GM18519 (cell line): Measurements from ENCODE around the gene DOCK8.
"Not testable (repeated sequence)": the region's sequence is repeated elsewhere in the genome, so short reads cannot be mapped to it uniquely, and the experiment has no call there.

Source experiments
- ATAC-seq: cut with Tn5 transposase; IDR thresholded peaks from one replicate; pipeline ENCODE4 v1.9.1; 2021; ENCODE audit warnings: mild to moderate bottlenecking, moderate library complexity; ENCODE audit not compliant: unreplicated experiment, low FRiP score

DOCK8 gene

DNA sequence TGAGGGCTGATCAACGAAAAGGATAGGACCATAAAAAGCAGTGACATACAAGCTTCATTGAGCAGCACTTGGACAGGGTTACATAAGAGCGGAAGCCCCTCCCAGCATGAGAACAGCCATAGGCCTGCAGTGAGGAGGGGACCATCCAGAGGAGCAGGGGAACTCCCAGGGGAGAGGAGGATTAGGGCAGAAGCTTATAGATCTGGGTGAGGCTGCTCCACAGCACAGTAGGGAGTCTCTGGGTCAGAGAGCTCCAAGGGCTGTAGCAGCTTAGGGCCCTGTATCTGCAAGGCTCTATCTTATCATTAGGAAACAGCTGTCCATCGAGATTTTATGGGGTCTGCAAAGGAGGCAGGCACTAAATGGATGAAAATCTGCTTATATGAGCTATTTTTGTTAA lies 186.6 kb downstream of the DOCK8 start:
- ATAC-seq = no peak

DNA sequence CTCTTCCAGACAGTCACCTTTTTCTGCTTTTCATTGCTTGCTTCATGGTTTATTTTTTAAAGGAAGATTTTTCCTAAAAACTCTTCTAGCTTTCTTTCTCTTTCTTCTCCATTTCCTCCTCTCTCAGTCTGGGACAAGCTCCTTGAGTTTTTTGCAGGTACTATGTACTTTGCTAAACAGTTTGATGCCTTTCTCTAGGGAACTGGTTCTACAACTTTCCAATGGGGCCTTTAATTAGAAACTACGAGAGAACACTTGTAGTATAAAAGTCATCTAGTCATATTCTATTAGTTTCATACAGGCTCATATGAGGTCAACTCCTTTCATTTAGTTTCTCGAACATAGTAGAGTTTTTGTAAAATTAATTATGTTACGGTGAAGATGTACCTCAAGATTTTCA lies 189.6 kb downstream of the DOCK8 start:
- ATAC-seq = no peak

DNA sequence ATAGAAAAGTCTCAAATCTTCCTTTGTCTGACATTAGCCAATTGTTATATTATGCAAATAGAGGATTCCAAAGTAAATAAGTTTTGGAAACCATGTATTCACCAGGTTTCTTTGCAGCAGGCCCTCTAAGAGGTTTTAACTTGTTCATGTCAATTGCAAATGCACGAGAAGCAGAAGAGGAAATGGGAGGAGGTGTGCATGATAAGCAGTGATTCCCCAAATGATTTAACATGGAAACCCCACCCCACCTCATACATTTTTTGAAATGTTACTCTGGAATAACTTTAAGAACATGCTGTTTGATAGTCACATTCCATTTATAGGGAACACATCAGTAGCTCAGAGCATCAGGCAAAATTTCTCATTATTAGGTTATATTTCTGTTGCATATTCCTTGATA lies 190.7 kb downstream of the DOCK8 start:
- ATAC-seq = no peak

DNA sequence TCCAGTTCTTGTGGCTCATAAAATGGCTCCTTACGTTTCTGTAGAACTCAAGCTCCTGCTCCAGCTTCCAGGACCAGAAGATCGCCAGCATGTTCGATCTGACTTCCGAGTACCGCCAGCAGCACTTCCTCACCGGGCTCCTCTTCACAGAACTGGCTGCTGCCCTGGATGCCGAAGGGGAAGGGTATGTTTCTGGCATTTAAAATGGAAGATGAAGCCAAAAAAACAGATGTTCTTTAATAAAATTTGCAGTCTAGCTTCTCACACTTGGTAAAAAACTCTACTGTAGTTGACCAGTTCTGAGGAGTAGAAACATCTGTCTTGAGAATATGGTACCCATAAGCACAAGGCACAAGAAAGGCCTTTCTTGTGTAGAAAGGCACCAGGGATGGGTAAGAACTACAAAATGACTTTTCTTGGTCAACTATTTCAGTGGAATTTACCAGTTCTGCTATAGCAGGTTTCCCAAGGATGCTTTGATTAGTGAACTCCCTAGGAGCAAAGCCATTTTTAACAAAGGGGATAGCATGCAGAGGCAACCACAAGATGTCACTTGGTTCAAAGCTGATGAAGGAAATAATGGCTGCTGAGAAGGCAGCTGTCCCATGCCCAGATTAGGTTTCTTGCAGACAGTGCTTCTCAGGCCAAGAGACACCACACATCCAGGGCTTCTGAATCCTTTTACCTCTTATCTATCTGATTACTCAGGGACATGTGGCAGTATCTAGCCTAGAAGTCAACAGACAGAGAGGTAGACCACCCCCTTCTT lies 192.4 kb downstream of the DOCK8 start:
- ATAC-seq = no peak

DNA sequence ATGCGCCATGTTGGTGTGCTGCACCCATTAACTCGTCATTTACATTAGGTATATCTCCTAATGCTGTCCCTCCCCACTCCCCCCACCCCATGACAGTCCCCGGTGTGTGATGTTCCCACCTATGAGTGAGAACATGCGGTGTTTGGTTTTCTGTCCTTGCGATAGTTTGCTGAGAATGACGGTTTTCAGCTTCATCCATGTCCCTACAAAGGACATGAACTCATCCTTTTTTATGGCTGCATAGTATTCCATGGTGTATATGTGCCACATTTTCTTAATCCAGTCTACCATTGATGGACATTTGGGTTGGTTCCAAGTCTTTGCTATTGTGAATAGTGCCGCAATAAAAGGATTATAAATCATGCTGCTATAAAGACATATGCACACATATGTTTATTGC lies 195.0 kb downstream of the DOCK8 start:
- ATAC-seq = not testable (repeated sequence)

DNA sequence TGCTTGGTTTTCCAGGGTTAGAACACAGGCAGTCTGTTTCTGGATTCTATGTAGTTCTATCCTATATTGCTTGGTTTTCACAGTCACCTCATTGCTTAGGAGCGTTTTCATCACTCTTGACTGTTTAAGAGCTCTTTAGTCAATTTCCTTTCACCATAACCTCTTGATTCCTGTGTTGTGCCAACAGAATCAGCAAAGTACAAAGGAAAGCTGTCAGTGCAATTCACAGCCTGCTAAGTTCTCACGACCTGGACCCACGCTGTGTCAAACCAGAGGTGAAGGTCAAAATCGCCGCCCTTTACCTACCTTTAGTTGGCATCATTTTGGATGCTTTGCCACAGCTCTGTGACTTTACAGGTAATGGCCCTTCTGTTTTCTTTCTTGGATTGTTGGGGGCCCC lies 199.9 kb downstream of the DOCK8 start:
- ATAC-seq = no peak

DNA sequence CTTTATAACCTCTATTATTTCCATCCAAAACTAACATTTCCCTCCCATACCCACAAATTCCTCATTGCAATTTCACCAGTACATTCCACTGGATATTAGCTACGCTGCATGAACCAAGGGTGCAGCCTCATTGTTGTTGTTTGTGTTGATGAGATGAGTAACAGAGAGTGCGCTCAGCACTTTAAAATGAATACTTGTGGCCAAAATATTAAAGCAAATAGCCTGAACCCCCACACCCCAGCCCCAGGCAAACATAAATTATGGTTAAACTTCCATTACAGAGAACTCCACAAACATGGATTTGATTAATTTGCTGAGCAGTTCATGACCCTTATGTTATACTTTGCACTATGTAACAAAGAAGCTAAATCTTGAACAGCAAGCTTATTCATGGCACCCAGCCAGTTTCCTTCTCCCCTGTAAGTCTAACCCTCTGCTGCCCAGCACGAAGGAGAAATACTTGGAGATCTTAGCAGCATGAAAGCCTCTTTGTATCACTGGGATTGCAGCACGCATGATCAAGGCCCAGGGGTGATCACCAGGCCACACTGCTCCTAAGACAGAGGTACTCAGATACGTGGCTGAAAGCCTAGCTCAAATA lies 205.0 kb downstream of the DOCK8 start:
- ATAC-seq = no peak

DNA sequence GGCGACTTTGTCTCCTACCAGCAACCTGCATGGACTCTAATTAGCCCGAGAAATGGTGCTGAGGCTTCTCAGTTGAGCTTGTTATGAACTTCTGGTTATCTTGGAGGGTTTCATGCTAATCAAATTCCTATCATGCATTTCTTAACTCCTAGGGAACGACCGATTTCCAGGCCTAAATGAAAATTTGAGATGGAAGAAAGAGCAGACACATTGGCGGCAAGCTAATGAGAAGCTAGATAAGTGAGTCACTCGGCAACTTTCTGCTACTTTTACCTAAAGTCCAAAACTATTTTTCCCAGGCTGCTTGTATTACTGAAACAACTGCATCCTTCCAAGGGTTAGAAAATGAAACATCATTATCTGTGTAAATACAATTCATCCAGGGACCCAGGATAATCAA lies 207.2 kb downstream of the DOCK8 start:
- no peak for ATAC-seq

DNA sequence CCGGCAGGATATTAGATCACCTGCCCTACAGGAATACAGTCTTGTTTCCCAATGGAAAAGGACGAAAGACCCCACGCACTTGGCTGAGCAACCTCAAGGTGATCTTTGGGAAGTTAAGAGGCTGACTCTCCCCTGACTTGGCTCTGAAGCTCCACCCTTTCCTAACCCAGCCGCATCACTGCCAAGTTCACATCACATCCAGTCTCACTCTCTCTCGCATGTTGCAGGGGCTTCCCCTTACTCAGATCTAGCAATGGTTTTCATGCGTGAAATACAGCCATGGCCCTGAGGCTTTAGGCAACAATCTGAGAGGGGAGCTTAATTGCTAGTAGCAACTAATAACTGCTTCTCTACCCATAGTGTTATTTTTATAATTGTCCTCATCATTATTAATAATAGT lies 211.6 kb downstream of the DOCK8 start:
- ATAC-seq = no peak

DNA sequence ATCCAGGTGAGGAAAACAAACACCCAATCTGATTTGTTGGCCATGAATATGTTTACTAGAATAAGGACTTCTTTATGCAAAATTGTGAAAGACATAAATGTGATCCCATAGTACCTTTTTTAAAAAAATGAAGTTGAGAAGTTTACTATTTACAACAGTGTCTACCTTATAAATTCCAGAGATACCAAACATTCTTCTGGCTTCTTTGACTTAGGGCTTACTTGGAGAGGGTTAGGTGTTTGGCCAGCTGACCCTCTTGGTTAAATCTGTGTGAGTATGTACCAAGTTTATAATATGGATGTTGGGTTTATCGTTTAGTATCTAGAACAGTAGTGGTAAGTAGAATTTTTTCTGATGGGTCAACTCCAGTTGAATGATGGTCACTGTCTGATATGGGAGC lies 212.3 kb downstream of the DOCK8 start:
- no peak for ATAC-seq

DNA sequence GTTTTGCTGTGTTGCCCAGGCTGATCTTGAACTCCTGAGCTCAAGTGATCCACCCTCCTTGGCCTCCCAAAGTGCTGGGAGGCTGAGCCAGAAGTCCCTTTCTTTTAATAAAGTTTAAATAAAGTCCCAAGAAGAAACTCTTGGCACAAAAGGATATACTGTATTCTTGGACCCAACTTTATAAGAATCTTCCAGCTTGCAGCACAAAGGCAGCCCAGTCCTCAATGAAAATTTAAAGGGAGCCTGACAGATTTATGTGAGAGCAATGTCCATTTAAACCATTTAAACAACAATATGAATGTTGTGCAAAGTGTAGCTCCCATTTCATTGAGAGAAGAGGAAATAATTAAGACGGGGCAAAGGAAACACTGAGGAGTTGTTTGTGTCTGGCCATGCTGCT lies 217.0 kb downstream of the DOCK8 start:
- ATAC-seq = no peak

DNA sequence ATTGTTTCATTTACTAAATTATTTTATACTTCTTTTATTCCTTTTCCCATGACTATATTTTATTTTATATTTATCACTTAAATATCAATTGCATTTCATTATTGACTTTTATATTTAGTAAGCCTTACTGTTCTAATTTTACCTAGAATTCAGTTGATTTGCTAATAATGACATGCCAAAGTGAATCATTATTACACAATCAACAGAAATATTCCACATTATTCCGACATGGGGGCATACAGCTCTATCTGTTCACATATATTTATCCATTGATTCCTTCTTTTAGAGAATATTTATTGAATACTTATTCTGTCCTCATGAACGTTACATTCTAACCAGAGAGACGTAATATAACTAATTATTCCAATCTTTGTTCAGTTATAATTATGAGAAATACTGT lies 221.8 kb downstream of the DOCK8 start:
- ATAC-seq = no peak

DNA sequence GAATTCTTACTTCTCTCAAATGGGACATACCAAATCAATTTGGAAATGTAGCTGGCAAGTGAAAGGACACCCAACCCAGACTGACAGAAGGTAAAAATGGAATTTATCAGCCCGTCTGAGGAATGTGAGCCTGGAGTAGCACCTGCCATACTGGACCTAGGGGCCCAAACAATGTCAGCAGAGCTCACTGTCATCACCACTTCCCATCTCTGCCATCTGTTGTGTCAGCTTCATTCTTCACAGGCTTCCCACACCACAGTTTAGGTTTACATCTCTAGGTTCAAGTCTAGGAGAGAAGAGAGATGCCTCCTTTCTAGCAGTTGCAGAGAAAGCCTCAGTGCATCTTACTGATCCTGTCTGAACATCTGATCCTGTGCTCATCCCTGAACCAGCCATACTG lies 222.4 kb downstream of the DOCK8 start:
- no peak for ATAC-seq

DNA sequence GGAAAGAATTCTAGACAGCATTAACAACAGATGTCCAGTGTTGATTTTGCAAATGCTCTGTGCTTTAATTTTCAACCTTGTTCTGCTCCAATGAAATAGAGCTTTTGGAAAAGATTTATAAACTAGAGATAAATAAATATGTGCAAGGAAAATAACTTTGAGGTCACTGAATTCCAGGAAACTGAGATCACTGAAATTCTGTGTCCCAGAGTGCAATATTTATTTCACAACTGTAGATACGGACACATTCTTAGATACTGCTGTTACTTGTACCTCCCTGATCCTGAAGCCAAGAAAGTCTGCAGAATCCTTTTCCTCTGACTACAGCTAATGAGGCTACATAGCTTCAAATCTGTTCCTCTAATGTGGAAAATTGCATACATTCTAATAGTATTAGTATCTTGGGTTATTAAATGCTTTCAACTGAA lies 222.9 kb downstream of the DOCK8 start:
- ATAC-seq = no peak

DNA sequence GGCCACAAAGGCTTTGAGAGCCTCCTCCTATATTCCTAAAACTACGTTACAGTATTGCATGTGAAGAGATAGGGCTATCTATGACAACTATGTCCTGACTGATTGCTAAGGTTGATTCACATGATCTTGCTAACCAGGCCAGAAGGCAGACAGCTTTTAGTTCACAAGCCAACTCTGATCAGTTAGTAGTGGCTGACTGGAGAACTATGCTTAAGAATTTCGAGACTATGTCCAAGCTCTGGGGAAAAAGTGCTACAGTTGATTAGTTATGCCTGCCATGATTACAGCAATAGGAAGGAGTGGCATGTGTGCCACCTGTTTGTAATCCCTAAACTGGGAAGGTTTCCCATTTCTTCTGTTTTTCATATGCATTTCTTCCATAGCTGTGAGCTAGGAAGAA lies 223.4 kb downstream of the DOCK8 start:
- ATAC-seq = no peak

DNA sequence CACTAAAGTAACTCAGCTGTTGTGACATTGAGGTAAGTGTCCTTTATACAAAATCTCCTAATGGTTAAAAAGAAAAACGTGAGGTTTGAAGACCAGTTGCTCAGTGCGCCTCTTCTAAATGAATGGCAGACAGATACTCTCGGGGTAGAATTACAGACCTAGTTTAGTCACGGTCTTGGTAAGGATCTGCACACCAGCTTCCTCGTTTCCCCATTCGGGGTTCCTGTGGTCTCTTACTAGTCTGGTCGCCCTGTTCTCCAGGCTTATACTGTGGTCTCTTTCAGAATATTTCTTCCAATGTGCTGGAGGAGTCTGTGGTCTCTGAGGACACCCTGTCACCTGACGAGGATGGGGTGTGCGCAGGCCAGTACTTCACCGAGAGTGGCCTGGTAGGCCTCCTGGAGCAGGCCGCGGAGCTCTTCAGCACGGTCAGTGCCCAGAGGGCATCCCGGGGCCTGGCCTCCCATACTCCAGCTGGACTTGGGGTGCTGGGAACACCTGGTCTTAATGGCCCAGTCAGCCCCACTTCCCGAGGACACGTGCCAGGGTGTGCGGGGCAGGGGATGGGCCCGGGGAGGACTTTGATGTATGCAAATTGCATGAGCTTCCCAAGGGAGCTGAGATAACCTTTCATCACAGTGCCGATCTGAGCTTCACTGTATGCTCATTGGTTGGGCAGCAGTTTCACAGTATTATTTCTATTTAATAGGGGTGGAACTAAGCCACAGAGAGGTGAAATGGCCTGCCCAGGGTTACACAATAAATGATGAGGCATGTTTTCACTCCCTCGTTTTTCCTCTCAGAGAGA lies 224.5 kb downstream of the DOCK8 start:
- no peak for ATAC-seq

DNA sequence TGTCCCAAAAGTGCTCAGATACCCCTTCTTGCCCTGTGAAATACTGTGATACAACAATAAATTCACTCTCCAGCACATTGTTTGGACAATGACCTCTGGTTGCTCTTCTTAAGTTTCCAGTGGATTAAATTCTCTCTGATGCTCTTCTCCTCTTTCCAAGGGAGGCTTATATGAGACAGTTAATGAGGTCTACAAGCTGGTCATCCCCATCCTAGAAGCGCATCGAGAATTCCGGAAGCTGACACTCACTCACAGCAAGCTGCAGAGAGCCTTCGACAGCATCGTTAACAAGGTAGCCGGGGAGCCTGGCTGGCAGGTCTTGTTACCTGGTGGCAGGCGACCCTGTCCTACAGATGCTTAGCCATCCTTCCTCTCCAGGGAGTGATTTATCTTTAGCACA lies 226.5 kb downstream of the DOCK8 start:
- no peak for ATAC-seq

DNA sequence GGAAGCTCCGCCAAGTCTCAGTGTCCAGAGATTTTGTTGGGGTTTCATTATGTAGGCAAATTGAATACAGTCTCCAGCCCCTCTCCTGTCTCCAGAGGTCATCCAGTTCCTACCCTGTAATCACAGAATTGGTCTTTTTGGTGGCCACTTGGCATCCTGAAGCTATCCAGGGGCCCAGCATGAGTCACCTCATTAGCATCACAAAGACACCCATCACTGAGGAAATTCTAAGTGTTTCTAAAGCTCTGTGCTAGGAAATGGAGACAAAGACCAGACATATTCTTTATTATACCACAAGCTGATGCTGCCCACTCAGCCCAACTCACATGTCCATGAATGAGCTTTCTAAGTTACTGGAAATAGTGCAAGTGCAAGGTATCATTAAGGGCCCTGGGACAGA lies 229.9 kb downstream of the DOCK8 start:
- no peak for ATAC-seq

DNA sequence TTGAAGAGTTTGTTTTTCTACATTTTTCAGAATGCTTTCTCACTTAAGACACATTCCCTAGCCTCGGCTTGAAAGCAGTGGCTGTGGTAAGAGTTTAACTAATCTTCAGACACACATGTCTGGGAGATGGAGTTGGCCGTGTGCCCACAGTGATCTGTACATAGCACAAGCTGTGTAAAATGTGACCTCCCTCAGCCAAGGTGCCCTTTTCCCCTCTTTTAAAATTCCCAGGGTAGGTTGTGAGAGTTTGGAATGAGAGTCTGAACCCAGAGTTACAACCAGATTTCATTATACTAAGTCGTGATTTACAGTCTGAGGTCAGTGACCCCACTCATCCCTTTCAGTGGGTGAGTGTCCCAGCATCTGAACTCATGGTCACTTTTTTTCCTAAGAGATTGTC lies 230.4 kb downstream of the DOCK8 start:
- ATAC-seq = no peak

DNA sequence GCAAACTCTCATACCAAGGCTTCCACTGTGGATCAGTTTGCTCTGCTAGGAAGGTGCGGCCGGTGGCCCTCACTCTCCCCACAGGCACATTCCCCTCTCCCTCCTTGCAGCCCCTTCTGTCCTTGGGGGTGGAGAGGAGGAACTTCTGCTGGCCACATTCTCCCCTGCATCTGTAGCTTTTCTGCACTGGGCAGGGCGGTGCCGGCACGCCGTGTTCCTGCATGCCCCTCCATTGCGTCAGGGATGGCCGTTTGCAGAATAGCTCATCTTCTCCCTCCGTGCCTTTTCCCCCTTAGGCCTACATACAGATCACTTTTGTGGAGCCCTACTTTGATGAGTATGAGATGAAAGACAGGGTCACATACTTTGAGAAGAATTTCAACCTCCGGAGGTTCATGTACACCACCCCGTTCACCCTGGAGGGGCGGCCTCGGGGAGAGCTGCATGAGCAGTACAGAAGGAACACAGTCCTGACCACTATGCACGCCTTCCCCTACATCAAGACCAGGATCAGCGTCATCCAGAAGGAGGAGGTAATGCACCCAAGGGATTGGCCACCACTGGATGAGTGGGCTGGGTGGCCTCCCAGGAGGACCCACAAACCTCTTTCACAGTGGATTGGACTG lies 231.5 kb downstream of the DOCK8 start:
- ATAC-seq = no peak
